ENCODE data around the gene AP2S1. TPM values are rescaled to one million over a fixed set of nuclear protein-coding genes. Genes with fewer than 3 reads are reported as not detected.

The AP2S1 gene
- total and polyA plus RNA-seq, 2 donors from 2014 or later: 105 to 226 TPM

GRCh38 chr19:46821512-46822409, 28.9 kb downstream of the AP2S1 start:
- FAIRE-seq (no peak), DNase-seq (peak in 1 of 5 donors; percentile 52)
- intact Hi-C loops (cut with DNase I): no loop called here
- Histone ChIP-seq H3K9me3 (ENCODE audit: control insufficient read depth in 2 of 3, insufficient read depth in 1 of 3, low read length in 3 of 3) (no peaks in the 10 kb centered on the region), H3K4me1 (ENCODE audit: control insufficient read depth in 2 of 3, insufficient read depth in 2 of 3, low read depth in 1 of 3, low read length in 3 of 3) (no peaks in the 10 kb centered on the region), H3K27ac (ENCODE audit: low read depth in 2 of 2, low read length in 2 of 2) (no peak overlapping the region), H3K27me3 (ENCODE audit: control insufficient read depth, insufficient read depth, low read length) (no peaks in the 10 kb centered on the region), H3K4me3 (ENCODE audit: low read length in 3 of 3) (no peak overlapping the region), H3K9ac (ENCODE audit: low read length in 3 of 3) (no peak overlapping the region), H3K36me3 (ENCODE audit: control insufficient read depth in 2 of 3, insufficient read depth in 3 of 3, low read length in 3 of 3) (no peaks in the 10 kb centered on the region)
- no peak for TF ChIP-seq CTCF (IDR thresholded peaks at IDR 0.05; ENCODE audit: borderline replicate concordance, extremely low read depth, insufficient read depth)

- no peak overlapping the region for H3K27ac ChIP-seq (ENCODE audit: low read depth in 2 of 2, low read length in 2 of 2)
- H3K36me3 ChIP-seq (ENCODE audit: control insufficient read depth in 2 of 3, insufficient read depth in 3 of 3, low read length in 3 of 3): no peaks in the 10 kb centered on the region
- peaks cover 0 to 1% (median under 1%) of the 10 kb centered on the region in 3 donors for H3K4me1 ChIP-seq (ENCODE audit: control insufficient read depth in 2 of 3, insufficient read depth in 2 of 3, low read depth in 1 of 3, low read length in 3 of 3)
- no peak for DNase-seq
- no peak overlapping the region for H3K9ac ChIP-seq (ENCODE audit: low read length in 3 of 3)
- H3K9me3 ChIP-seq (ENCODE audit: control insufficient read depth in 2 of 3, insufficient read depth in 1 of 3, low read length in 3 of 3): no peaks in the 10 kb centered on the region
- no peak overlapping the region for H3K4me3 ChIP-seq (ENCODE audit: low read length in 3 of 3)
- intact Hi-C loops (cut with DNase I): no loop called here
- no peak for FAIRE-seq
- no peak for TF ChIP-seq CTCF (IDR thresholded peaks at IDR 0.05; ENCODE audit: borderline replicate concordance, extremely low read depth, insufficient read depth)
- H3K27me3 ChIP-seq (ENCODE audit: control insufficient read depth, insufficient read depth, low read length): no peaks in the 10 kb centered on the region
These were observed 31.8 kb downstream of the AP2S1 start for GRCh38 chr19:46818812-46819211.

- TF ChIP-seq CTCF (IDR thresholded peaks at IDR 0.05; ENCODE audit: borderline replicate concordance, extremely low read depth, insufficient read depth): no peak
- FAIRE-seq: no peak
These were observed 34.6 kb downstream of the AP2S1 start for GRCh38 chr19:46815833-46816627.

More at GRCh38 chr19:46815833-46816627, 34.6 kb downstream of the AP2S1 start:
- peaks cover 0 to 10% (median 9%) of the 10 kb centered on the region in 3 donors for H3K4me1 ChIP-seq (ENCODE audit: control insufficient read depth in 2 of 3, insufficient read depth in 2 of 3, low read depth in 1 of 3, low read length in 3 of 3)
- no peak overlapping the region for H3K9ac ChIP-seq (ENCODE audit: low read length in 3 of 3)
- DNase-seq: no peak
- no peaks in the 10 kb centered on the region for H3K27me3 ChIP-seq (ENCODE audit: control insufficient read depth, insufficient read depth, low read length)
- intact Hi-C loops (cut with DNase I): no loop called here
- no peak overlapping the region for H3K4me3 ChIP-seq (ENCODE audit: low read length in 3 of 3)
- no peaks in the 10 kb centered on the region for H3K9me3 ChIP-seq (ENCODE audit: control insufficient read depth in 2 of 3, insufficient read depth in 1 of 3, low read length in 3 of 3)
- H3K36me3 ChIP-seq (ENCODE audit: control insufficient read depth in 2 of 3, insufficient read depth in 3 of 3, low read length in 3 of 3): no peaks in the 10 kb centered on the region
- H3K27ac ChIP-seq (ENCODE audit: low read depth in 2 of 2, low read length in 2 of 2): no peak overlapping the region

All from kidney (tissue), 14 donors.